A549 (cell line): ENCODE results near the gene LRP6. TPM values are rescaled to one million over a fixed set of nuclear protein-coding genes. Genes with fewer than 3 reads are reported as not detected.

ENCODE experiments used
- ATAC-seq, 2 experiments: fragments of 200-7000 bp in 1 of 2; fragments of >200 bp in 1 of 2; cut with Nextera tagmentation in 1 of 2; cut with Tn5 transposase in 1 of 2; 3 replicates each; pipeline versions ENCODE4 v1.8.0 to v1.9.1; 2018 to 2020; ENCODE audit warnings: mild to moderate bottlenecking in 1 of 2, moderate library complexity in 1 of 2
- CTCF ChIA-PET: fragments of 300-600 bp; sonication (Branson Sonifier 250); formaldehyde crosslinking; extraction: SDS; loops from one replicate; lab custom pipeline; 2021; ENCODE audit warnings: antibody characterized with exemption, inconsistent platforms; lab: Yijun Ruan, JAX
- POLR2A ChIA-PET: fragments of 350-600 bp; formaldehyde crosslinking; extraction: SDS; loops from one replicate; lab custom pipeline; 2021; ENCODE audit warnings: antibody characterized with exemption, inconsistent platforms; lab: Yijun Ruan, JAX
- DNase-seq, 2 experiments: peaks; one replicate each; pipeline versions ENCODE4 v3.0.0 to v3.0.0-alpha.2; 2011 to 2016; ENCODE audit warnings: low read depth in 1 of 2, low spot score in 1 of 2
- FAIRE-seq: peaks from 2 replicates; lab custom pipeline; 2011; peaks lifted over from hg19 to GRCh38; lab: Jason Lieb, UNC
- H3K27ac ChIP-seq, 2 experiments: fragments of >200 bp; sonication (Bioruptor Twin); formaldehyde crosslinking; 3 replicates each; pipeline ENCODE4 v1.5.1; 2016 to 2017
- H3K4me1 ChIP-seq: fragments of >200 bp; sonication (Bioruptor Twin); formaldehyde crosslinking; 3 replicates; pipeline ENCODE4 v1.6.1; 2016
- H3K4me2 ChIP-seq: fragments of >200 bp; sonication (Bioruptor Twin); formaldehyde crosslinking; 3 replicates; pipeline ENCODE4 v1.6.1; 2016
- H3K4me3 ChIP-seq: fragments of >200 bp; sonication (Bioruptor Twin); formaldehyde crosslinking; 3 replicates; pipeline ENCODE4 v1.5.1; 2016
- H3K9me3 ChIP-seq: fragments of >200 bp; sonication (Bioruptor Twin); formaldehyde crosslinking; 3 replicates; pipeline ENCODE4 v1.6.1; 2016
- BHLHE40 ChIP-seq: IDR thresholded peaks from 2 replicates; pipeline ENCODE4 v1.6.1; 2012; ENCODE audit warnings: low read depth, low read length, inconsistent platforms
- CBX8 ChIP-seq: fragments of 200-600 bp; sonication (generic); IDR thresholded peaks from 2 replicates; pipeline ENCODE4 v1.6.1; 2016
- CEBPB ChIP-seq, 2 experiments: fragments of >200 bp in 1 of 2; sonication (Bioruptor Twin) in 1 of 2; formaldehyde crosslinking in 1 of 2; IDR thresholded peaks; 2 replicates each; pipeline ENCODE4 v1.6.1; 2012 to 2016
- CHD4 ChIP-seq: fragments of 200-600 bp; sonication (generic); IDR thresholded peaks from 2 replicates; pipeline ENCODE4 v1.6.1; 2016; ENCODE audit warnings: antibody characterized with exemption, mild to moderate bottlenecking, borderline replicate concordance
- CTCF ChIP-seq: fragments of >200 bp; sonication (Bioruptor Twin); formaldehyde crosslinking; IDR thresholded peaks from 3 replicates; pipeline ENCODE4 v1.5.1; 2016
- E2F6 ChIP-seq: IDR thresholded peaks from 2 replicates; pipeline ENCODE4 v1.6.1; 2012; ENCODE audit warnings: low read depth, borderline replicate concordance
- EHMT2 ChIP-seq: fragments of 200-600 bp; sonication (generic); IDR thresholded peaks from 2 replicates; pipeline ENCODE4 v1.6.1; 2016; ENCODE audit warnings: antibody characterized with exemption, low read depth, mild to moderate bottlenecking, moderate library complexity
- ELK1 ChIP-seq: fragments of 150-350 bp; IDR thresholded peaks from 2 replicates; pipeline ENCODE4 v1.6.1; 2014; ENCODE audit warnings: low read depth, mild to moderate bottlenecking, low read length
- ESRRA ChIP-seq: fragments of 150-350 bp; IDR thresholded peaks from 2 replicates; pipeline ENCODE4 v1.6.1; 2014; ENCODE audit warnings: mild to moderate bottlenecking, low read length, borderline replicate concordance
- FOSL2 ChIP-seq, 2 experiments: fragments of 450-650 bp in 1 of 2; fragments of >200 bp in 1 of 2; sonication (Bioruptor Twin) in 1 of 2; formaldehyde crosslinking; IDR thresholded peaks; 2 replicates each; pipeline versions ENCODE4 v1.5.0 to v1.6.1; 2016 to 2020; ENCODE audit warnings: mild to moderate bottlenecking in 1 of 2, moderate library complexity in 1 of 2
- FOXS1 ChIP-seq: fragments of 250-450 bp; sonication (Bioruptor Pico); IDR thresholded peaks from 2 replicates; pipeline ENCODE4 v1.5.0; 2020; ENCODE audit warnings: mild to moderate bottlenecking, moderate library complexity
- HES2 ChIP-seq: fragments of >200 bp; sonication (Bioruptor Twin); formaldehyde crosslinking; IDR thresholded peaks from 2 replicates; pipeline ENCODE4 v1.6.1; 2016
- HEYL ChIP-seq: fragments of 250-450 bp; sonication (Bioruptor Pico); IDR thresholded peaks from 2 replicates; pipeline ENCODE4 v1.8.0; 2021; ENCODE audit warnings: mild to moderate bottlenecking, moderate library complexity
- HOXB13 ChIP-seq: fragments of 250-450 bp; sonication (Bioruptor Pico); IDR thresholded peaks from 2 replicates; pipeline ENCODE4 v1.5.0; 2020; ENCODE audit warnings: low read depth, mild to moderate bottlenecking, moderate library complexity
- JUN ChIP-seq, 2 experiments: fragments of >200 bp; sonication (Bioruptor Twin); formaldehyde crosslinking; IDR thresholded peaks; 2 replicates in 1 of 2; 3 replicates in 1 of 2; pipeline ENCODE4 v1.6.1; 2016 to 2017
- JUNB ChIP-seq: fragments of >200 bp; sonication (Bioruptor Twin); formaldehyde crosslinking; IDR thresholded peaks from 2 replicates; pipeline ENCODE4 v1.6.1; 2016
- MAX ChIP-seq: IDR thresholded peaks from 2 replicates; pipeline ENCODE4 v1.6.1; 2012
- NR3C1 ChIP-seq: fragments of >200 bp; sonication (Bioruptor Twin); formaldehyde crosslinking; IDR thresholded peaks from 3 replicates; pipeline ENCODE4 v1.6.1; 2017
- PHF8 ChIP-seq: fragments of 200-600 bp; sonication (generic); IDR thresholded peaks from 2 replicates; pipeline ENCODE4 v1.6.1; 2016; ENCODE audit warnings: low read depth, mild to moderate bottlenecking, antibody characterized with exemption, moderate library complexity, borderline replicate concordance
- POLR2AphosphoS2 ChIP-seq: conservative IDR thresholded peaks from 2 replicates; pipeline ENCODE4 v1.6.1; 2012; ENCODE audit warnings: low read length, improper control_type of control experiment, inconsistent platforms
- RCOR1 ChIP-seq: fragments of 150-350 bp; IDR thresholded peaks from 2 replicates; pipeline ENCODE4 v1.6.1; 2014; ENCODE audit warnings: antibody characterized with exemption, low read length, low read depth
- SMC3 ChIP-seq: fragments of >200 bp; sonication (Bioruptor Twin); formaldehyde crosslinking; IDR thresholded peaks from 3 replicates; pipeline ENCODE4 v1.6.1; 2018; ENCODE audit warnings: inconsistent platforms
- TP53 ChIP-seq: fragments of 250-450 bp; sonication (Bioruptor Pico); IDR thresholded peaks from 2 replicates; pipeline ENCODE4 v1.5.0; 2021; ENCODE audit warnings: mild to moderate bottlenecking, moderate library complexity
- USF2 ChIP-seq: fragments of 450-650 bp; IDR thresholded peaks from 2 replicates; pipeline ENCODE4 v1.6.1; 2014; ENCODE audit warnings: antibody characterized with exemption
- ZFP36 ChIP-seq: fragments of 450-650 bp; IDR thresholded peaks from 2 replicates; pipeline ENCODE4 v1.6.1; 2014; ENCODE audit warnings: borderline replicate concordance; ENCODE audit not compliant: partially characterized antibody
- WGBS: methylation state at CpG from one replicate; pipeline ENCODE4 v1.1.6; 2017; ENCODE audit errors: missing lambda C conversion rate; 5-methylcytosine and 5-hydroxymethylcytosine counted together
- polyA plus RNA-seq, 4 experiments: library from polyadenylated mRNA; depleted of rRNA in 3 of 4; stranded (reverse); fragments of >200 nt; fragmentation: RNase III in 1 of 4; extraction: RNeasy Plus Mini Kit Qiagen cat#74134 plus additional on column Dnase treatment in 1 of 4; gene quantifications; 2 replicates in 3 of 4; 3 replicates in 1 of 4; pipeline ENCODE4 v1.2.3, GENCODE V29; 2011 to 2017

The LRP6 gene
- polyA plus RNA-seq, 2 of the 4 experiments (the other 2 are of a cell fraction) = 26.6 to 50.3 TPM

- TF ChIP-seq ESRRA = no peak
- no peak for TF ChIP-seq FOSL2 (IDR thresholded peaks at IDR 0.05)
- no peak for TF ChIP-seq FOSL2 (CRISPR knock-in tag; IDR thresholded peaks at IDR 0.05)
- no peak for TF ChIP-seq EHMT2
- TF ChIP-seq FOXS1 = no peak
- no peak for TF ChIP-seq NR3C1
- no peak for TF ChIP-seq CEBPB (IDR thresholded peaks at IDR 0.05)
Observed at GRCh38 chr12:12127304-12127703, 139.5 kb downstream of the LRP6 start (continued).

- ATAC-seq (no peak), DNase-seq (no peak), FAIRE-seq (no peak)
- no peak for TF ChIP-seq HEYL
- TF ChIP-seq SMC3 = no peak
- TF ChIP-seq CHD4 = no peak
- no peak for TF ChIP-seq FOSL2 (IDR thresholded peaks at IDR 0.05)
- TF ChIP-seq FOSL2 (CRISPR knock-in tag; IDR thresholded peaks at IDR 0.05) = no peak
- no peak for TF ChIP-seq ZFP36
- no peak for TF ChIP-seq HOXB13 (CRISPR knock-in tag)
- TF ChIP-seq TP53 (CRISPR knock-in tag) = no peak
- TF ChIP-seq MAX = no peak
- TF ChIP-seq PHF8 = no peak
- no peak for TF ChIP-seq CBX8
- no peak for TF ChIP-seq JUN (IDR thresholded peaks at IDR 0.05)
- 76% methylated on average over 4 of the region's 4 CpGs for WGBS
- Histone ChIP-seq H3K4me2 (no peak overlapping the region), H3K9me3 (no peaks in the 10 kb centered on the region), H3K4me3 (no peak overlapping the region), H3K4me1 (peaks cover under 1% of the 10 kb centered on the region; the same call in 1 of the 3 replicates), H3K27ac (no peak overlapping the region)
- POLR2A ChIA-PET = no interaction called here
- CTCF ChIA-PET = interaction anchor here (0.6 to 1.5 kb wide), 4 partner anchors 11 to 314 kb away, joined by 3 to 9 read pairs (median 4); no protein-coding TSS in a partner anchor
Observed at GRCh38 chr12:12126551-12126950, 140.3 kb downstream of the LRP6 start.

- DNase-seq = no peak
- ChIA-PET POLR2A (interaction anchor here (0.6 kb wide), 1 partner anchor 76 kb away, joined by 3 read pairs; no protein-coding TSS in a partner anchor), CTCF (no interaction called here)
- no peak for FAIRE-seq
- TF ChIP-seq CBX8 = no peak
- TF ChIP-seq BHLHE40 = no peak
- TF ChIP-seq FOXS1 = no peak
- TF ChIP-seq POLR2AphosphoS2 = no peak
- no peak for TF ChIP-seq NR3C1
- no peak for TF ChIP-seq CTCF
- TF ChIP-seq HEYL = no peak
- TF ChIP-seq RCOR1 = no peak
- TF ChIP-seq E2F6 = no peak
- TF ChIP-seq USF2 = no peak
- no peak for TF ChIP-seq ELK1
- TF ChIP-seq HES2 = no peak
- TF ChIP-seq FOSL2 (IDR thresholded peaks at IDR 0.05) = no peak
- TF ChIP-seq FOSL2 (CRISPR knock-in tag; IDR thresholded peaks at IDR 0.05) = no peak
- no peak for TF ChIP-seq TP53 (CRISPR knock-in tag)
- TF ChIP-seq JUNB = no peak
- no peak overlapping the region for H3K27ac ChIP-seq
- H3K4me1 ChIP-seq = peaks cover 6% of the 10 kb centered on the region; the same call in 1 of the 3 replicates
- WGBS = 86% methylated on average over 3 of the region's 3 CpGs
- no peaks in the 10 kb centered on the region for H3K9me3 ChIP-seq
- no peak overlapping the region for H3K4me3 ChIP-seq
- no peak overlapping the region for H3K4me2 ChIP-seq
- ATAC-seq = no peak
Observed at GRCh38 chr12:12123036-12123604, 143.7 kb downstream of the LRP6 start.
